ENCODE results near the gene EMP2.

Gene EMP2

DNA sequence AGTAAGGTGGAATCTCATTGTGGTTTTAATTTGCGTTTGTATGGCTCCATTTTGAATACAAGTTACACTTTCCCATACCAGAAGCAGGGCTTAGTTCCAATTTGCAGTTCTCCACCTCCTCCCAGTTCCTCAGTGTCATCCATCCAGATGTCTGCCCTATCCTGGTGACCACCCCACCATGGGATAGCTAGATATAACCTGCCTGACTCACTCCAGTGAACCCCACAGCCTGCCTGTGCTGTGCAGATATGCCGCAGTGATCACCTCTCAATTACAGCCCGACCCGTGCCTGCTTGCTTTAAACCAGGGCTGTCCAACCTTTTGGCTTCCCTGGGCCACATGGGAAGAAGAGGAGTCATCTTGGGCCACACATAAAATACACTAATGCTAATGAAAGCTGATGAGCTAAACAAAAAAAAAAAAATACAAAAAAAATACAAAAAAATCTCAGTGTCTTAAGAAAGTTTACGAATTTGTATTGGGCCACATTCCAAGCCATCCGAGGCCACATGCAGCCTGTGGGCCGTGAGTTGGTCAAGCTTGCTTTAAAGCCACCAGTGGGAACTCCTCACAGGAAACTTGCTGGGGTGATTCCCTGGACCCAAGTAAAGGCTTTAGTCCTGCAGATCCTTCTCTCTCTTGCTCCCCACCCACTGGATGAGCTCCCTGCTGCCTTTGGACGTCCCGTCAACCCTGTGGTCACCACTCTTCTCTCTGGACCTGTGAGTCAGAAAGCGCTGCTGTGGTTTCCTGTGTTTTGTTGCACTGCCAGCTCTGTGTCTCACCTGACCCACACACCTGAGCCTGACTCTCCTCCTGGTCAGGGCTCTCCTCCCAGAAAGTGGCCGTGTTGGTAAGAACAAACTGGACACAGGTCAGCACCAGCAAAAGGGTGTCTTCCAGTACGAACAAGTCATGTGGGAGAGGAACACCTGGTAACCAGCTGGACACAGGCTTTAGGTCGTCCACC is 83.0 kb downstream of the EMP2 start:
- Histone ChIP-seq H3K36me3 (ENCODE audit: control insufficient read depth in 2 of 2, insufficient read depth in 1 of 2, low read length in 2 of 2) (no peaks in the 10 kb centered on the region), H3K27ac (ENCODE audit: extremely low read depth, low read depth, low read length) (no peak overlapping the region), H3K9me3 (ENCODE audit: control insufficient read depth, insufficient read depth, low read depth, low read length) (no peaks in the 10 kb centered on the region), H3K4me3 (ENCODE audit: low read depth, low read length) (no peak overlapping the region), H3K4me1 (ENCODE audit: control insufficient read depth, insufficient read depth, low read length) (no peaks in the 10 kb centered on the region)
- ChIA-PET CTCF (interaction anchor here (0.5 to 0.8 kb wide), 2 partner anchors 12 to 67 kb away, joined by 3 to 4 read pairs; no protein-coding TSS in a partner anchor), POLR2A (no interaction called here)
- TF ChIP-seq ZNF394 (tag by site-specific recombination; IDR thresholded peaks at IDR 0.05; ENCODE audit: borderline replicate concordance) (no peak), ZNF473 (tag by site-specific recombination; IDR thresholded peaks at IDR 0.05) (no peak)

- H3K9me3 ChIP-seq (ENCODE audit: control insufficient read depth, insufficient read depth, low read depth, low read length), result no peaks in the 10 kb centered on the region
- ChIA-PET CTCF (no interaction called here), POLR2A (no interaction called here)
- no peak overlapping the region for H3K27ac ChIP-seq (ENCODE audit: extremely low read depth, low read depth, low read length)
- no peaks in the 10 kb centered on the region for H3K36me3 ChIP-seq (ENCODE audit: control insufficient read depth in 2 of 2, insufficient read depth in 1 of 2, low read length in 2 of 2)
- H3K4me3 ChIP-seq (ENCODE audit: low read depth, low read length), result no peak overlapping the region
- H3K4me1 ChIP-seq (ENCODE audit: control insufficient read depth, insufficient read depth, low read length), result no peaks in the 10 kb centered on the region
- no peak for TF ChIP-seq WT1 (tag by site-specific recombination; IDR thresholded peaks at IDR 0.05)
- TF ChIP-seq SETDB1 (IDR thresholded peaks at IDR 0.05; ENCODE audit: insufficient read length, low read length), result peak; percentile 67
- TF ChIP-seq, protein P1, sequence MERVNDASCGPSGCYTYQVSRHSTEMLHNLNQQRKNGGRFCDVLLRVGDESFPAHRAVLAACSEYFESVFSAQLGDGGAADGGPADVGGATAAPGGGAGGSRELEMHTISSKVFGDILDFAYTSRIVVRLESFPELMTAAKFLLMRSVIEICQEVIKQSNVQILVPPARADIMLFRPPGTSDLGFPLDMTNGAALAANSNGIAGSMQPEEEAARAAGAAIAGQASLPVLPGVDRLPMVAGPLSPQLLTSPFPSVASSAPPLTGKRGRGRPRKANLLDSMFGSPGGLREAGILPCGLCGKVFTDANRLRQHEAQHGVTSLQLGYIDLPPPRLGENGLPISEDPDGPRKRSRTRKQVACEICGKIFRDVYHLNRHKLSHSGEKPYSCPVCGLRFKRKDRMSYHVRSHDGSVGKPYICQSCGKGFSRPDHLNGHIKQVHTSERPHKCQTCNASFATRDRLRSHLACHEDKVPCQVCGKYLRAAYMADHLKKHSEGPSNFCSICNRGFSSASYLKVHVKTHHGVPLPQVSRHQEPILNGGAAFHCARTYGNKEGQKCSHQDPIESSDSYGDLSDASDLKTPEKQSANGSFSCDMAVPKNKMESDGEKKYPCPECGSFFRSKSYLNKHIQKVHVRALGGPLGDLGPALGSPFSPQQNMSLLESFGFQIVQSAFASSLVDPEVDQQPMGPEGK (tag by site-specific recombination; IDR thresholded peaks at IDR 0.05), result no peak
- TF ChIP-seq MEIS1 (CRISPR knock-in tag; IDR thresholded peaks at IDR 0.05; ENCODE audit: borderline replicate concordance), result no peak
These were observed 85.4 kb downstream of the EMP2 start for GRCh38 chr16:10495031-10495345.

DNA sequence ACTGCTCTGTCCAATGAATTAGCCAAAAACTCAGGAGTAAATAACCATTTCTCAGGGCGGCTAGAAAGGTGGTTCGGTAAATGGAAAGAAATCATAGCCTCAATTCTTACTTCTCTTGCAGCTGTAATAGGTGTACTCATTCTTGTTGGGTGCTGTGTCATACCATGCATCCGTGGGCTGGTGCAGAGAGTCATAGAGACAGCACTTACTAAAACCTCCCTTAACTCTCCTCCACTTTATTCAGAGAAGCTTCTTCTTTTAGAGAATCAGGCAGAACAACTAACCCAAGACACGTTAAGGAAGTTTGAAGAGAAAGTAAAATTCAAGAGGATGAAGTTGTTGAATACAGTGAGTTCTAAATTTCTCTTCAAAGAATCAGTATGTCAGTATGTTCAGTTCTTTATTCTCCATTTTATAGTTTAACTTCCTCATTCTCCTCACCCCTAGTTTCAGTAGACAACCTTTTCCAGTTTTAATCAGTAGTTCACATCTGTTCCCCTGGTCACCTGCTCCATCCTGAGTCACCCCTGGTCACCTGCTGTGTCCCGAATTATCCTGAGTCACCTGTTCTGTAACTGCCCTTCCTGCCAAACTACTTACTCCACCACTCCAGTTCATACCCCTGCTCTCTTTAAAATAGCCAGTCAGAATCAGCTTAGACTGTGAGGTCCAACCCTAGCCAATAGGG is 85.9 kb downstream of the EMP2 start:
- H3K4me3 ChIP-seq (ENCODE audit: low read depth, low read length), result no peak overlapping the region
- ChIA-PET CTCF (no interaction called here), POLR2A (no interaction called here)
- H3K36me3 ChIP-seq (ENCODE audit: control insufficient read depth in 2 of 2, insufficient read depth in 1 of 2, low read length in 2 of 2), result no peaks in the 10 kb centered on the region
- H3K4me1 ChIP-seq (ENCODE audit: control insufficient read depth, insufficient read depth, low read length), result no peaks in the 10 kb centered on the region
- no peak overlapping the region for H3K27ac ChIP-seq (ENCODE audit: extremely low read depth, low read depth, low read length)
- H3K9me3 ChIP-seq (ENCODE audit: control insufficient read depth, insufficient read depth, low read depth, low read length), result no peaks in the 10 kb centered on the region
- TF ChIP-seq, protein P2, sequence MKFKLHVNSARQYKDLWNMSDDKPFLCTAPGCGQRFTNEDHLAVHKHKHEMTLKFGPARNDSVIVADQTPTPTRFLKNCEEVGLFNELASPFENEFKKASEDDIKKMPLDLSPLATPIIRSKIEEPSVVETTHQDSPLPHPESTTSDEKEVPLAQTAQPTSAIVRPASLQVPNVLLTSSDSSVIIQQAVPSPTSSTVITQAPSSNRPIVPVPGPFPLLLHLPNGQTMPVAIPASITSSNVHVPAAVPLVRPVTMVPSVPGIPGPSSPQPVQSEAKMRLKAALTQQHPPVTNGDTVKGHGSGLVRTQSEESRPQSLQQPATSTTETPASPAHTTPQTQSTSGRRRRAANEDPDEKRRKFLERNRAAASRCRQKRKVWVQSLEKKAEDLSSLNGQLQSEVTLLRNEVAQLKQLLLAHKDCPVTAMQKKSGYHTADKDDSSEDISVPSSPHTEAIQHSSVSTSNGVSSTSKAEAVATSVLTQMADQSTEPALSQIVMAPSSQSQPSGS (tag by site-specific recombination; IDR thresholded peaks at IDR 0.05; ENCODE audit: low read depth), result no peak
- TF ChIP-seq MYNN (tag by site-specific recombination; IDR thresholded peaks at IDR 0.05; ENCODE audit: borderline replicate concordance) (no peak), ZFP37 (tag by site-specific recombination; IDR thresholded peaks at IDR 0.05) (no peak), ZNF610 (tag by site-specific recombination; IDR thresholded peaks at IDR 0.05; ENCODE audit: borderline replicate concordance) (no peak), RBAK (tag by site-specific recombination; IDR thresholded peaks at IDR 0.05) (no peak), KLF10 (tag by site-specific recombination; IDR thresholded peaks at IDR 0.05) (no peak), SP2 (tag by site-specific recombination; IDR thresholded peaks at IDR 0.05) (no peak), ZNF248 (tag by site-specific recombination; IDR thresholded peaks at IDR 0.05) (no peak), ZNF621 (tag by site-specific recombination; IDR thresholded peaks at IDR 0.05) (no peak), ZBTB1 (tag by site-specific recombination; IDR thresholded peaks at IDR 0.05) (no peak), ZNF174 (tag by site-specific recombination; IDR thresholded peaks at IDR 0.05) (no peak), ZNF791 (tag by site-specific recombination; IDR thresholded peaks at IDR 0.05) (no peak)
